Endodermal cell (in vitro differentiated cells): ENCODE measurements around the gene ENPP6. TPM values are rescaled to one million over a fixed set of nuclear protein-coding genes. Genes with fewer than 3 reads are reported as not detected.
"Not testable (repeated sequence)": the region's sequence is repeated elsewhere in the genome, so short reads cannot be mapped to it uniquely, and the experiment has no call there.

Experiments used
- DNase-seq: peaks from one replicate; pipeline ENCODE4 v3.0.0-alpha.2; 2017
- H3K27ac ChIP-seq: 2 replicates; pipeline ENCODE4 v1.5.1; 2013; ENCODE audit warnings: mild to moderate bottlenecking, low read depth, low read length, moderate library complexity
- H3K27me3 ChIP-seq: 2 replicates; pipeline ENCODE4 v1.6.1; 2013; ENCODE audit warnings: mild to moderate bottlenecking, low read length, moderate library complexity; ENCODE audit not compliant: insufficient read depth, control insufficient read depth, poor library complexity, severe bottlenecking
- H3K36me3 ChIP-seq: 2 replicates; pipeline ENCODE4 v1.7.0; 2013; ENCODE audit warnings: mild to moderate bottlenecking, low read length, moderate library complexity; ENCODE audit not compliant: control insufficient read depth, insufficient read depth
- H3K4me1 ChIP-seq: one replicate; pipeline ENCODE4 v1.7.0; 2013; ENCODE audit warnings: low read length; ENCODE audit not compliant: control insufficient read depth, insufficient read depth
- H3K4me3 ChIP-seq: 2 replicates; pipeline ENCODE4 v1.5.1; 2013; ENCODE audit warnings: mild to moderate bottlenecking, low read length, moderate library complexity
- H3K9ac ChIP-seq: 2 replicates; pipeline ENCODE4 v1.6.1; 2013; ENCODE audit warnings: mild to moderate bottlenecking, low read length, moderate library complexity; ENCODE audit not compliant: poor library complexity, severe bottlenecking; ENCODE audit errors: extremely low read depth
- H3K9me3 ChIP-seq: 2 replicates; pipeline ENCODE4 v1.6.1; 2013; ENCODE audit warnings: mild to moderate bottlenecking, low read length, moderate library complexity; ENCODE audit not compliant: control insufficient read depth
- H3K27ac Mint-ChIP-seq: 2 replicates; pipeline ENCODE4 v1.8.0; 2020; ENCODE audit warnings: mixed read lengths
- H3K27me3 Mint-ChIP-seq: 2 replicates; pipeline ENCODE4 v1.8.0; 2021; ENCODE audit warnings: mild to moderate bottlenecking, mixed read lengths; ENCODE audit not compliant: insufficient read depth
- H3K36me3 Mint-ChIP-seq: 2 replicates; pipeline ENCODE4 v1.8.0; 2020; ENCODE audit warnings: low read depth, mixed read lengths
- H3K4me1 Mint-ChIP-seq: 2 replicates; pipeline ENCODE4 v1.8.0; 2020; ENCODE audit warnings: mixed read lengths
- H3K4me3 Mint-ChIP-seq: 2 replicates; pipeline ENCODE4 v1.8.0; 2020; ENCODE audit warnings: mild to moderate bottlenecking, moderate library complexity, mixed read lengths
- H3K9me3 Mint-ChIP-seq: 2 replicates; pipeline ENCODE4 v1.8.0; 2020; ENCODE audit warnings: mild to moderate bottlenecking, mixed read lengths
- CTCF ChIP-seq: fragments of 200-600 bp; sonication (generic); conservative IDR thresholded peaks from 2 replicates; pipeline ENCODE4 v1.5.0; 2021; ENCODE audit warnings: antibody characterized with exemption, mild to moderate bottlenecking
- WGBS, 2 experiments: methylation state at CpG; one replicate each; pipeline versions ENCODE4 v1.1.5 to v1.1.7; 2013; ENCODE audit warnings: missing lambda C conversion rate in 2 of 2, mixed read lengths in 1 of 2; ENCODE audit not compliant: insufficient coverage in 1 of 2, insufficient read length in 1 of 2; 5-methylcytosine and 5-hydroxymethylcytosine counted together
- total RNA-seq, 2 donors: library from RNA; stranded (reverse); fragmentation: NEBNext Ultra II Directional in 1 of 2; extraction: Animal tissue kit (Norgen Biotek cat#: 25700) in 1 of 2; gene quantifications; 2 replicates in 1 of 2; 3 replicates in 1 of 2; pipeline ENCODE4 v1.2.1, GENCODE V29; 2021

Gene ENPP6
- total RNA-seq, 2 donors from 2014 or later, result 0.07 TPM; not detected in 1

GRCh38 chr4:184052616-184053015 lies 165.1 kb downstream of the ENPP6 start:
- no peaks in the 10 kb centered on the region for H3K27me3 ChIP-seq
- H3K4me3 Mint-ChIP-seq, result no peak overlapping the region
- 89 to 100% methylated on average over 1 to 2 of the region's 2 CpGs for WGBS, 2 experiments
- H3K4me3 ChIP-seq, result no peak overlapping the region
- H3K27ac Mint-ChIP-seq, result no peak overlapping the region
- H3K9me3 Mint-ChIP-seq, result peaks cover 2% of the 10 kb centered on the region
- no peaks in the 10 kb centered on the region for H3K4me1 ChIP-seq
- H3K9ac ChIP-seq, result no peak overlapping the region
- H3K27ac ChIP-seq, result no peak overlapping the region
- H3K9me3 ChIP-seq, result no peaks in the 10 kb centered on the region
- no peak for DNase-seq
- no peaks in the 10 kb centered on the region for H3K36me3 ChIP-seq
- H3K36me3 Mint-ChIP-seq, result no peaks in the 10 kb centered on the region
- TF ChIP-seq CTCF, result no peak
- H3K27me3 Mint-ChIP-seq, result no peaks in the 10 kb centered on the region
- H3K4me1 Mint-ChIP-seq, result peaks cover 6% of the 10 kb centered on the region

- not testable (repeated sequence) for H3K4me1 Mint-ChIP-seq, H3K4me3 ChIP-seq, H3K36me3 ChIP-seq, H3K36me3 Mint-ChIP-seq, H3K27me3 Mint-ChIP-seq, H3K27me3 ChIP-seq, H3K9ac ChIP-seq, H3K4me3 Mint-ChIP-seq, H3K27ac ChIP-seq, H3K27ac Mint-ChIP-seq, DNase-seq, H3K4me1 ChIP-seq, H3K9me3 ChIP-seq
- 81 to 89% methylated on average over 4 of the region's 4 CpGs for WGBS, 2 experiments
- H3K9me3 Mint-ChIP-seq, result peaks cover 12% of the 10 kb centered on the region
These were observed 166.4 kb downstream of the ENPP6 start for GRCh38 chr4:184051262-184051661.

- Mint-ChIP-seq H3K27ac (no peak overlapping the region), H3K4me1 (no peaks in the 10 kb centered on the region), H3K4me3 (no peak overlapping the region), H3K9me3 (peaks cover 25% of the 10 kb centered on the region), H3K27me3 (peaks cover 7% of the 10 kb centered on the region), H3K36me3 (peaks cover 2% of the 10 kb centered on the region)
- Histone ChIP-seq H3K4me1 (no peaks in the 10 kb centered on the region), H3K36me3 (no peaks in the 10 kb centered on the region), H3K4me3 (no peak overlapping the region), H3K27ac (no peak overlapping the region), H3K27me3 (no peaks in the 10 kb centered on the region), H3K9me3 (peaks cover 21% of the 10 kb centered on the region), H3K9ac (no peak overlapping the region)
- DNase-seq, result no peak
- WGBS, 2 experiments, result 60% methylated on average over 1 of the region's 1 CpG; no CpG with 5 or more reads in 1 of the 2 experiments
- TF ChIP-seq CTCF, result no peak
These were observed 171.5 kb downstream of the ENPP6 start for GRCh38 chr4:184046148-184046547.

- TF ChIP-seq CTCF, result no peak
- no peaks in the 10 kb centered on the region for H3K36me3 ChIP-seq
- H3K9ac ChIP-seq, result no peak overlapping the region
- no peaks in the 10 kb centered on the region for H3K36me3 Mint-ChIP-seq
- H3K27me3 ChIP-seq, result no peaks in the 10 kb centered on the region
- H3K9me3 Mint-ChIP-seq, result peaks cover 13% of the 10 kb centered on the region
- no peak for DNase-seq
- H3K27me3 Mint-ChIP-seq, result peaks cover 32% of the 10 kb centered on the region
- no peak overlapping the region for H3K4me3 ChIP-seq
- peaks cover 8% of the 10 kb centered on the region for H3K4me1 Mint-ChIP-seq
- H3K4me1 ChIP-seq, result no peaks in the 10 kb centered on the region
- H3K27ac Mint-ChIP-seq, result no peak overlapping the region
- WGBS, 2 experiments, result 93% methylated on average over 2 to 10 of the region's 10 CpGs
- H3K4me3 Mint-ChIP-seq, result no peak overlapping the region
- no peak overlapping the region for H3K27ac ChIP-seq
- peaks cover 16% of the 10 kb centered on the region for H3K9me3 ChIP-seq
These were observed 176.5 kb downstream of the ENPP6 start for GRCh38 chr4:184041156-184041555.
